Stomach (tissue), 4 donors: ENCODE results near the gene TPH2.

ENCODE experiments used
- EP300 ChIP-seq: sonication (generic); formaldehyde crosslinking; IDR thresholded peaks from one replicate; pipeline ENCODE4 v1.6.1; 2017; ENCODE audit warnings: antibody characterized with exemption
- POLR2A ChIP-seq, 4 donors: fragments of 450-650 bp; IDR thresholded peaks; one replicate each; pipeline ENCODE4 v1.6.1; 2016; ENCODE audit warnings: antibody characterized with exemption in 4 of 4, control low read depth in 2 of 4, mild to moderate bottlenecking in 1 of 4, moderate library complexity in 1 of 4
- TF ChIP-seq, protein P1 (sequence below), 7 experiments: fragments of 450-650 bp in 4 of 7; fragments of 200-600 bp in 3 of 7; sonication (generic) in 3 of 7; IDR thresholded peaks; one replicate each; pipeline ENCODE4 v1.5.1; 2016 to 2019; ENCODE audit warnings: antibody characterized with exemption in 7 of 7, control low read depth in 2 of 7, mild to moderate bottlenecking in 1 of 7

- TF ChIP-seq EP300: no peak
- TF ChIP-seq, protein P1, sequence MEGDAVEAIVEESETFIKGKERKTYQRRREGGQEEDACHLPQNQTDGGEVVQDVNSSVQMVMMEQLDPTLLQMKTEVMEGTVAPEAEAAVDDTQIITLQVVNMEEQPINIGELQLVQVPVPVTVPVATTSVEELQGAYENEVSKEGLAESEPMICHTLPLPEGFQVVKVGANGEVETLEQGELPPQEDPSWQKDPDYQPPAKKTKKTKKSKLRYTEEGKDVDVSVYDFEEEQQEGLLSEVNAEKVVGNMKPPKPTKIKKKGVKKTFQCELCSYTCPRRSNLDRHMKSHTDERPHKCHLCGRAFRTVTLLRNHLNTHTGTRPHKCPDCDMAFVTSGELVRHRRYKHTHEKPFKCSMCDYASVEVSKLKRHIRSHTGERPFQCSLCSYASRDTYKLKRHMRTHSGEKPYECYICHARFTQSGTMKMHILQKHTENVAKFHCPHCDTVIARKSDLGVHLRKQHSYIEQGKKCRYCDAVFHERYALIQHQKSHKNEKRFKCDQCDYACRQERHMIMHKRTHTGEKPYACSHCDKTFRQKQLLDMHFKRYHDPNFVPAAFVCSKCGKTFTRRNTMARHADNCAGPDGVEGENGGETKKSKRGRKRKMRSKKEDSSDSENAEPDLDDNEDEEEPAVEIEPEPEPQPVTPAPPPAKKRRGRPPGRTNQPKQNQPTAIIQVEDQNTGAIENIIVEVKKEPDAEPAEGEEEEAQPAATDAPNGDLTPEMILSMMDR (IDR thresholded peaks at IDR 0.05): no peak
- no peak for TF ChIP-seq POLR2A (IDR thresholded peaks at IDR 0.05)
These were observed 30.7 kb downstream of the TPH2 start for GRCh38 chr12:71969330-71969729.
